Neural cell (in vitro differentiated cells): ENCODE measurements around the gene HS1BP3. TPM values are rescaled to one million over a fixed set of nuclear protein-coding genes. Genes with fewer than 3 reads are reported as not detected.

Experiments
- H2AFZ ChIP-seq: fragments of 200-600, 300-800 bp; sonication (generic), shearing (Covaris generic); 2 replicates; pipeline ENCODE4 v1.6.0; 2014; ENCODE audit warnings: low read depth, mild to moderate bottlenecking, antibody characterized with exemption, low read length, moderate library complexity
- H3F3A ChIP-seq: fragments of 200-600 bp; shearing (Covaris generic); 2 replicates; pipeline ENCODE4 v1.6.1; 2016; ENCODE audit warnings: mild to moderate bottlenecking, moderate library complexity, mixed read lengths, antibody characterized with exemption, low read length; ENCODE audit not compliant: insufficient read depth, poor library complexity, severe bottlenecking
- H3K27ac ChIP-seq: fragments of 200-600, 300-800 bp; sonication (generic), shearing (Covaris generic); 2 replicates; pipeline ENCODE4 v1.5.1; 2014; ENCODE audit warnings: mild to moderate bottlenecking, low read length, moderate library complexity
- H3K27me3 ChIP-seq: fragments of 300-800, 200-600 bp; sonication (generic), shearing (Covaris generic); 2 replicates; pipeline ENCODE4 v1.6.0; 2014; ENCODE audit warnings: mild to moderate bottlenecking, low read depth, low read length, moderate library complexity; ENCODE audit not compliant: insufficient read depth
- H3K36me3 ChIP-seq: fragments of 300-800, 200-600 bp; sonication (generic), shearing (Covaris generic); 2 replicates; pipeline ENCODE4 v1.5.1; 2014; ENCODE audit warnings: mild to moderate bottlenecking, antibody characterized with exemption, low read length, moderate library complexity; ENCODE audit not compliant: insufficient read depth
- H3K4me2 ChIP-seq: fragments of 300-800, 200-600 bp; sonication (generic), shearing (Covaris generic); 2 replicates; pipeline ENCODE4 v1.6.0; 2014; ENCODE audit warnings: mild to moderate bottlenecking, low read length
- H3K4me3 ChIP-seq: fragments of 300-800, 200-600 bp; sonication (generic), shearing (Covaris generic); 2 replicates; pipeline ENCODE4 v1.5.1; 2014; ENCODE audit warnings: mild to moderate bottlenecking, low read length, moderate library complexity
- H3K79me2 ChIP-seq: fragments of 200-600 bp; shearing (Covaris generic); replicated peaks from 2 replicates; pipeline ENCODE4 v1.6.0; 2014; ENCODE audit warnings: mild to moderate bottlenecking, low read length, moderate library complexity; ENCODE audit not compliant: insufficient read depth
- H3K9ac ChIP-seq: fragments of 300-800, 200-600 bp; sonication (generic), shearing (Covaris generic); 2 replicates; pipeline ENCODE4 v1.6.1; 2016; ENCODE audit warnings: mild to moderate bottlenecking, low read length, mixed read lengths
- H3K9me2 ChIP-seq: fragments of 200-600 bp; shearing (Covaris generic); 2 replicates; pipeline ENCODE4 v1.6.1; 2016; ENCODE audit warnings: mild to moderate bottlenecking, low read length, mixed read lengths; ENCODE audit not compliant: insufficient read depth
- H3K9me3 ChIP-seq: fragments of 200-600, 300-800 bp; sonication (generic), shearing (Covaris generic); 2 replicates; pipeline ENCODE4 v1.6.1; 2016; ENCODE audit warnings: mild to moderate bottlenecking, mixed run types, low read length, moderate library complexity, mixed read lengths
- H4K20me1 ChIP-seq: fragments of 200-600 bp; shearing (Covaris generic); 2 replicates; pipeline ENCODE4 v1.6.1; 2016; ENCODE audit warnings: mild to moderate bottlenecking, mixed run types; ENCODE audit not compliant: insufficient read depth
- CTCF ChIP-seq: fragments of 450-650 bp; IDR thresholded peaks from 2 replicates; pipeline ENCODE4 v1.5.1; 2014; ENCODE audit warnings: antibody characterized with exemption, mild to moderate bottlenecking, moderate library complexity; ENCODE audit not compliant: poor library complexity, severe bottlenecking
- EP300 ChIP-seq: fragments of 450-650 bp; conservative IDR thresholded peaks from 2 replicates; pipeline ENCODE4 v1.6.1; 2014; ENCODE audit warnings: antibody characterized with exemption, mild to moderate bottlenecking, moderate library complexity; ENCODE audit not compliant: poor library complexity, severe bottlenecking
- EZH2 ChIP-seq: fragments of 200-600, 300-800 bp; shearing (Covaris generic), sonication (generic); IDR thresholded peaks from 2 replicates; pipeline ENCODE4 v1.6.1; 2014; ENCODE audit warnings: antibody characterized with exemption, low read length, borderline replicate concordance, mild to moderate bottlenecking; ENCODE audit not compliant: insufficient read depth, poor library complexity, severe bottlenecking
- POLR2AphosphoS5 ChIP-seq: IDR thresholded peaks from 2 replicates; pipeline ENCODE4 v1.6.1; 2012
- RAD21 ChIP-seq: fragments of 450-650 bp; conservative IDR thresholded peaks from 2 replicates; pipeline ENCODE4 v1.6.1; 2014; ENCODE audit warnings: antibody characterized with exemption, mild to moderate bottlenecking, moderate library complexity
- REST ChIP-seq: IDR thresholded peaks from 2 replicates; pipeline ENCODE4 v1.6.1; 2012; ENCODE audit warnings: borderline replicate concordance
- SMC3 ChIP-seq: fragments of 450-650 bp; conservative IDR thresholded peaks from 2 replicates; pipeline ENCODE4 v1.6.1; 2014; ENCODE audit warnings: antibody characterized with exemption, mild to moderate bottlenecking, moderate library complexity; ENCODE audit not compliant: poor library complexity
- TAF1 ChIP-seq: IDR thresholded peaks from 2 replicates; pipeline ENCODE4 v1.6.1; 2012; ENCODE audit warnings: low read depth
- polyA plus RNA-seq: library from polyadenylated mRNA; depleted of rRNA; stranded (reverse); fragments of >200 nt; gene quantifications from 2 replicates; pipeline ENCODE4 v1.2.3, GENCODE V29; 2014

Gene HS1BP3
- polyA plus RNA-seq, 1 donor from 2014 or later = 8.9 TPM

GRCh38 chr2:20572221-20572620 is 78.7 kb downstream of the HS1BP3 start:
- no peaks in the 10 kb centered on the region for H3K9me3 ChIP-seq
- H3K9ac ChIP-seq = no peak overlapping the region
- H3F3A ChIP-seq = no peaks in the 10 kb centered on the region
- H3K27me3 ChIP-seq = no peaks in the 10 kb centered on the region
- H4K20me1 ChIP-seq = no peaks in the 10 kb centered on the region
- H2AFZ ChIP-seq = no peak overlapping the region
- H3K79me2 ChIP-seq = no peaks in the 10 kb centered on the region
- H3K4me2 ChIP-seq = no peak overlapping the region
- H3K9me2 ChIP-seq = no peaks in the 10 kb centered on the region
- no peak overlapping the region for H3K4me3 ChIP-seq
- no peak overlapping the region for H3K27ac ChIP-seq
- H3K36me3 ChIP-seq = no peaks in the 10 kb centered on the region
- no peak for TF ChIP-seq EZH2
- TF ChIP-seq RAD21 = no peak

DNA sequence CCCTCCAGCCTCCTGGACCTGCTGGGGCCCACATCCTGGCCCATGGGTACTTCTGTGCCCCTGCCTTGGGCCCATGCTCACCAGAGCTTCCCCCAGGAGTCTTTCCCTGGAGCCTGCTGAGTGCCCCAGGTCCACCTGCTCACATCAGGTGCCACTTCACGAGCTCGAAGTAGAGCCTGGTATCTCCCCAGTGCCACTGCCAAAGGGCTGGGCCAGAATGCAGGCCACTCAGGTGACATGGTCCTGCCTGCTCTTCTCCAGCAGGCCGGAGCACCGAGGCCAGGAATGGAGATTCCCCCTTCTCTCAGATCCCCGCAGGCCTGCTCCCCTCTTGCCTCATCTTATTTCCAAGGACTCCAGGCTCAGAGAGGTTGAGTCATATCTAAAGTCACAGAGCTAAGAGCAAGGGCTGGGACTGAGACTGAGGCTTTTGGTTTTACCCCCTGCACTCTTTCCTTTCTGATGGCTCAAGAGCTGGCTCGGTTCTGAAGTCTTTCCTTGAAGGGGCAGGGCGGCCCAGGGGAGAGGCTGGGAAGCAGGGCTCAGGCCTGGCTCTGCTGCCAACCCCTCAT is 79.2 kb downstream of the HS1BP3 start:
- Histone ChIP-seq H3F3A (no peaks in the 10 kb centered on the region), H3K9me3 (no peaks in the 10 kb centered on the region), H3K9me2 (no peaks in the 10 kb centered on the region), H2AFZ (no peak overlapping the region), H3K27me3 (no peaks in the 10 kb centered on the region), H3K4me3 (no peak overlapping the region), H4K20me1 (no peaks in the 10 kb centered on the region), H3K4me2 (no peak overlapping the region), H3K27ac (no peak overlapping the region), H3K36me3 (no peaks in the 10 kb centered on the region), H3K79me2 (no peaks in the 10 kb centered on the region), H3K9ac (no peak overlapping the region)
- TF ChIP-seq EZH2 = no peak
- TF ChIP-seq RAD21 = no peak
- no peak for TF ChIP-seq CTCF
- no peak for TF ChIP-seq TAF1
- TF ChIP-seq EP300 = no peak
- TF ChIP-seq REST = no peak
- no peak for TF ChIP-seq POLR2AphosphoS5
- TF ChIP-seq SMC3 = no peak

DNA sequence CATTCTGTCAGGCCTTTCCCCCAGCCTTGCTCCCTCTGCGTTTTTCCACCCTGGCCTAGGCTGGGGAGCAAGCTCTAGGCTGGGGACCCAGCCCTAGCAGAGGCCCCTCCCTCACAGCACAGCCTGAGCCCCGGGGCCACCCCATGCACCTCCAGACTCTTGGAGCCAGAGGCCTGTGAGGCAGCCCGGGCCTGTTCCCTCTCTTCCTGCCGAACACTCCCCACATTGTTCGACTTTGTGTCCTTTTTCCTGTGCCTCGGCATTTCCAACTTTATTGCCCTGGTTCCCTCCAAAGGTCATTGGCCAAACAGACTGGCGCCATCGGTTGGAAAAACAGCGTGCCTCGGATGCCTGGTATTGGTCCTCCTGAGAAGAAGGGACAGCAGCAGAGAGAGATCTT is 79.7 kb downstream of the HS1BP3 start:
- Histone ChIP-seq H3K27ac (no peak overlapping the region), H3K9ac (no peak overlapping the region), H3K4me3 (no peak overlapping the region), H4K20me1 (no peaks in the 10 kb centered on the region), H3K27me3 (no peaks in the 10 kb centered on the region), H3F3A (no peaks in the 10 kb centered on the region), H2AFZ (no peak overlapping the region), H3K79me2 (no peaks in the 10 kb centered on the region), H3K36me3 (no peaks in the 10 kb centered on the region), H3K4me2 (no peak overlapping the region), H3K9me3 (no peaks in the 10 kb centered on the region), H3K9me2 (no peaks in the 10 kb centered on the region)
- TF ChIP-seq POLR2AphosphoS5 (no peak), REST (no peak), RAD21 (no peak), CTCF (no peak), EZH2 (no peak), TAF1 (no peak)
